ENCODE data around the gene DLL4. TPM values are rescaled to one million over a fixed set of nuclear protein-coding genes. Genes with fewer than 3 reads are reported as not detected.

Gene DLL4
- total RNA-seq, 4 donors from 2014 or later = 4.2 to 11.2 (median 7.1) TPM

- WGBS, 2 donors = 86 to 90% methylated on average over 12 of the region's 12 CpGs
- no peak overlapping the region for H3K4me3 ChIP-seq
- no peaks in the 10 kb centered on the region for H3K27me3 ChIP-seq
- no peak for TF ChIP-seq EP300 (IDR thresholded peaks at IDR 0.05)
- no peak for TF ChIP-seq POLR2A (IDR thresholded peaks at IDR 0.05)
- no peak for TF ChIP-seq CTCF (IDR thresholded peaks at IDR 0.05)
- H3K4me1 ChIP-seq = peaks cover 0 to 7% (median 0%) of the 10 kb centered on the region in 4 donors
- H3K9me3 ChIP-seq = no peaks in the 10 kb centered on the region
- no peak overlapping the region for H3K27ac ChIP-seq
- H3K36me3 ChIP-seq = no peaks in the 10 kb centered on the region
- DNase-seq (ENCODE audit: low spot score in 2 of 2) = no peak
These were observed 34.1 kb downstream of the DLL4 start for GRCh38 chr15:40963201-40963600.

- WGBS, 2 donors = 80 to 85% methylated on average over 6 to 8 of the region's 8 CpGs
- Histone ChIP-seq H3K4me3 (no peak overlapping the region), H3K27me3 (no peaks in the 10 kb centered on the region), H3K9me3 (no peaks in the 10 kb centered on the region), H3K4me1 (peaks cover 0 to 7% (median 0%) of the 10 kb centered on the region in 4 donors), H3K36me3 (no peaks in the 10 kb centered on the region), H3K27ac (no peak overlapping the region)
- no peak for DNase-seq (ENCODE audit: low spot score in 2 of 2)
- TF ChIP-seq EP300 (IDR thresholded peaks at IDR 0.05) = no peak
- no peak for TF ChIP-seq POLR2A (IDR thresholded peaks at IDR 0.05)
- no peak for TF ChIP-seq CTCF (IDR thresholded peaks at IDR 0.05)
These were observed 34.9 kb downstream of the DLL4 start for GRCh38 chr15:40964006-40964405.

GRCh38 chr15:40964634-40965033, 35.5 kb downstream of the DLL4 start:
- Histone ChIP-seq H3K27me3 (no peaks in the 10 kb centered on the region), H3K4me3 (no peak overlapping the region), H3K27ac (no peak overlapping the region), H3K9me3 (no peaks in the 10 kb centered on the region), H3K4me1 (peaks cover 0 to 7% (median 0%) of the 10 kb centered on the region in 4 donors), H3K36me3 (no peaks in the 10 kb centered on the region)
- DNase-seq (ENCODE audit: low spot score in 2 of 2) = no peak
- WGBS, 2 donors = 78 to 81% methylated on average over 13 of the region's 13 CpGs
- TF ChIP-seq CTCF (IDR thresholded peaks at IDR 0.05) (no peak), POLR2A (IDR thresholded peaks at IDR 0.05) (no peak), EP300 (IDR thresholded peaks at IDR 0.05) (no peak)

- Histone ChIP-seq H3K9me3 (no peaks in the 10 kb centered on the region), H3K4me1 (peaks cover 0 to 13% (median 0%) of the 10 kb centered on the region in 4 donors), H3K36me3 (no peaks in the 10 kb centered on the region), H3K27ac (no peak overlapping the region), H3K4me3 (no peak overlapping the region), H3K27me3 (no peaks in the 10 kb centered on the region)
- no peak for DNase-seq (ENCODE audit: low spot score in 2 of 2)
- 67 to 75% methylated on average over 7 of the region's 7 CpGs for WGBS, 2 donors
- TF ChIP-seq EP300 (IDR thresholded peaks at IDR 0.05) (no peak), CTCF (IDR thresholded peaks at IDR 0.05) (no peak), POLR2A (IDR thresholded peaks at IDR 0.05) (no peak)
These were observed 39.3 kb downstream of the DLL4 start for GRCh38 chr15:40968290-40969085.

GRCh38 chr15:40969363-40969762, 40.2 kb downstream of the DLL4 start:
- Histone ChIP-seq H3K36me3 (no peaks in the 10 kb centered on the region), H3K9me3 (no peaks in the 10 kb centered on the region), H3K4me3 (no peak overlapping the region), H3K4me1 (peaks cover 0 to 13% (median 0%) of the 10 kb centered on the region in 4 donors), H3K27me3 (no peaks in the 10 kb centered on the region), H3K27ac (no peak overlapping the region)
- TF ChIP-seq CTCF (IDR thresholded peaks at IDR 0.05) (no peak), POLR2A (IDR thresholded peaks at IDR 0.05) (no peak)
- no peak for DNase-seq (ENCODE audit: low spot score in 2 of 2)
- WGBS, 2 donors = 91 to 93% methylated on average over 8 of the region's 8 CpGs
